GM19328 (cell line): ENCODE results near the gene ZRANB3.
"Not testable (repeated sequence)": the region's sequence is repeated elsewhere in the genome, so short reads cannot be mapped to it uniquely, and the experiment has no call there.

ENCODE experiments used
- ATAC-seq: cut with Tn5 transposase; IDR thresholded peaks from one replicate; pipeline ENCODE4 v1.9.1; 2021; ENCODE audit warnings: mild to moderate bottlenecking, moderate library complexity; ENCODE audit not compliant: unreplicated experiment

Gene ZRANB3

DNA sequence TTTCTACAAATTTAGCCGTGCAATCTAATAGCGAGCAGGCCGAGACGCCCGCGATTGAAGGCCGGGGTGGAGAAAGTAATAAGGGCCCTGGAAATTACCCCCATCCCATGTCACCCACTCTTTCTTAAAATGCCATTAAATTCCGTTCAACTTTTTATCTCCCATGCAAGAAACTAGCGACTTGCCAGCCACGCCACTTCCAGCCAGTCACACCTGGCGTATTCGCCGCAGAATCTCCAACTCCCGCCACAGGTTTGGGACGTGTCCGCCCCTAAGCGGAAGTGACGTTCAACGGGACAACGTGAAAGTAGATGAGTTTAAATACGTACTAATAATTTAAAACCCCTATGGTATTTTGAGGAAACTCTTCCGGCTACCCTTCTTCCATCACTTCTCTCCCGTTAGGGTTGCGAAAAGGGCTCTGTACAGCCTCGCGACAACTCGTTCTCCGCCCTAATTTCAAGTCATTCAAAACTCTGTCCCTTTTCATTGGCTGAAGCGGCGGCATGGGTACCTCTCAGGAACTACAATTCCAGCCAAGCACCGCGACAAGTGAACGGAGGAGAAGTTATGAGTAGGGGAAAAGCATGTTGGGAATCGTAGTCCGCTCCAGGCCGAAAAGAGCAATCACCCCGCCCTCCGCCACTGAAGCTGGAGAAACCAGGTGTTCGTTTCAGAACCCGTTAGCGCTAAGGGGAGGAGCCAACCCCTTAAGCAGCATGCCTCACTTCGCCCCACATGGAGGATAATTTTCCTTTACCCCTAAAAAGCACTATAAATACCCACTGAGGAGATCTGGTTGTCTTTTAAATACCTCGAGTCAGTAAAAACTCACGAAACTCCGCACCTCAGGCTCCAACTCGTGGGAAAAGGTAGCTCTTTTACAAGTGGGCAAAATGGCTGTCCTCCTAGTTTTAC lies at the start of gene ZRANB3:
TSS of gene ZRANB3 (minus strand) at position 906 of the 918 bp plus-strand sequence.
- ATAC-seq, result peak; percentile 63

DNA sequence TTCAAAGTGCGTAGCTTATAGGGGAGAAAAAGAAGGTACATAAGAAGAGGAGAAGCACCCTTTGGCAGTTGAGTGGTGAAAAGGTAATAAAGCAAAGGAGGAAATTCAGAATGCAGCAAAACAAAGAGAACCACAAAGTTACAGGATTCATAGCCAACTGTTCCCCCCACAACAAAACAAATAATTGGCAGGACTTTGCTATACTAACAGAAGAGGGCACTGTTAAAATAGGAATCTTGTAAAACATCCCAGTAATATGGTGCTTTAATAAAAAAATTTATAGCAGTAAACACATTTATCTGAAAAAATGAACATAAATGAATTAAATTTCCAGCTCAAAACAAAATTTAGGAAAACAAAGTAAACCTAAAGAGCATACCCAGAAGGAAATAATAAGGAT lies 42.6 kb upstream of the ZRANB3 start:
- ATAC-seq, result no peak

DNA sequence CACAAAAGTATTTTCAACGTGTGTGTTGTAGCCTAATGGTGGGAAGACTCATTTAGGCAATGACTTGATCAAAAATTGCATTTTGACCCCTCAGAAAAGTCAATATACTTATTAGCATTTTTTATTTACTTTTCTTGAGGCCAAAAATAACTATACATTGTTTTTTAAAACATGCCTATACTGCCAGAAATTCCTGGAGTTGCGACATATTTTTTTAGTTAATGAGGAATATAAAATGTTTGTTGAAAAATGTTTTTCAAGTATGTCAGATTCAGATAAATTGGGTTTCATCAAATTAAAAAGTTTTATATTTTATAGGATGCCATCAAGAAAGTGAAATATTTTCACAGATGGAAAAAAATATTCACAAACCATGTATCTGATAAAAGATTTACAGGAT lies 39.9 kb upstream of the ZRANB3 start:
- no peak for ATAC-seq

DNA sequence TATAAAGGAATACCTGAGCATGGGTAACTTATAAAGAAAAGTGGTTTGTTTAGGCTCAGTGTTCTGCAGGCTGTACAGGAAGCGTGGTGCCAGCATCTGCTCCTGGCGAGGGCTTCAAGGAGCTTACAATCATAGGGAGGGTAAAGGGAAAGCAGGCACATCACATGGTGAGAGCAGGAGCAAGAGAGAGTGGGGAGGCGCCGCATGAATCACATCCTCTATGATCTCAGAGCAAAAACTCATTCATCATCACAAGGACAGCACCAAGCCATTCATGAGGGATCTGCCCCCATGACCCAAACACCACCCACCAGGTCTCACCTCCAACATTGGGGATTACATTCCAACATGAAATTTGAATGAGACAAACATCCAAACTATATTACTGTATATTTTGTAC lies 32.8 kb upstream of the ZRANB3 start:
- no peak for ATAC-seq

DNA sequence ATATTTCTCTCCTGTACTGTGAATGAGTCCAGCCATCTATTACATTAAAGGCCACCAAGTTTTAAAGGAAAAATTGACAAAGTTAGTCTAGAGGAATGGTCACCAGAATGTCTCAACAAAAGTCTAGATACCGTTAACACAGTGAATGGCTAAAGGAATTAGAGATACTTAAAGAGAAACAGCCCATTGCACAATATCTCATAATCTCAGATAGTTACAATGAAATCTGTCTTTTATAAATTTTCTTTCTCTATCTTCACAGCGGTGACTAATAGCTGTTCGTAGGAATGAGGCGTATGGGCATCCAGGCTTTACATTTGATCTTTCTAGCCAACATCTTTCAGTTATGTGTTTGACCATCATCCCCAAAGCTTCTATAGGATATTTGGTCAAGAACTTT lies 30.9 kb upstream of the ZRANB3 start:
- no peak for ATAC-seq

DNA sequence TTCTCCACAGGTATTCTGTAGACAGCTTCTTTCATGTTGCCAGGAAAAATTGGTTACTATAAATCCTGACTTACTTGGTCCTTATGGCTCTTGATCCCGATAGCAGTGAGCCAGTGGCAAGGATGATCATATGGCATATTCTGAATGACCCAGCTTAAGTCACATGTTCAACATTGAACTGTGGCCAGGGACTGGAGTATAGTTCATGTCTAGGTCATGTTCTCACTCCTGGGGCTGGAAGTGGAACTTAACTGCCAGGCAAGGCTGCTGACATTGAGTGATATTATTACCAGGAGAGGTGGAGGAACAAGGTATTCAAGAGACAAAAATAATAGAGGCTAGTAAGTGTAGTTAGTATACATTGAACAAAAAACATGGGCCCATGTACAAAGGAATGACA lies 26.5 kb upstream of the ZRANB3 start:
- ATAC-seq, result no peak

DNA sequence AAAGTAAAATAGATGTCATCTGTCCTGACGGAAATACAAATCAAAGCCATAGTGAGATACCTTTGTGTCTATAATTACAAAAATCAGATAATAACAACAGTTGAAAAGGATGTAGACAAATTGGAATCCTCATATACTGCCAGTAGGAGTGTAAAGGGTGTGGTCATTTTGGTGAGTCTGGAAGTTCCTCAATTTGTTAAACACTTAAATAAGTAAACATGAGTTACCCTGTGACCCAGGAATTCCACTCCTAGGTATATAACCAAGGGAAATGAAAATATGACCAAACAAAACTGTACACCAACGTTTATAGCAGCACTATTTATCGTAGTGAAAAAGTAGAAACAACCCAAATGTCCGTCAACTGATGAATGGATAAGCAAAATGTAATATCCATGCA lies 24.3 kb upstream of the ZRANB3 start:
- ATAC-seq, result no peak

DNA sequence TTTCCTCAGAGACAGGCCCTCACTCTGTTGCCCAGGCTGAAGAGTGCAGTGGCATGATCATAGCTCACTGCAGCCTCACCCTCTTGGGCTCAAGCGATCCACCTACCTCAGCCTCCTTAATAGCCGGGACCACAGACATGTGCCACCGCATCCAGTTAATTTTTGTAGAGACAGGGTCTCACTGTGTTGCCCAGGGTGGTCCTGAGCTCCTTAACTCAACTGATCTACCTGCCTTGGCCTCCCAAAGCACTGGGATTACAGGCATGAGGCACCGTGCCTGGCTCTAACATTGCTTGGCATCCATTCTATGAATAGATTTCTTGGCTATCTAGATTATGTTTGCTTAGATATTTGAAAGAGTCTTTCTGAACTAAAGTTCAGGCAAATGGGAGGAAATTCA lies 21.9 kb upstream of the ZRANB3 start:
- ATAC-seq, result no peak

DNA sequence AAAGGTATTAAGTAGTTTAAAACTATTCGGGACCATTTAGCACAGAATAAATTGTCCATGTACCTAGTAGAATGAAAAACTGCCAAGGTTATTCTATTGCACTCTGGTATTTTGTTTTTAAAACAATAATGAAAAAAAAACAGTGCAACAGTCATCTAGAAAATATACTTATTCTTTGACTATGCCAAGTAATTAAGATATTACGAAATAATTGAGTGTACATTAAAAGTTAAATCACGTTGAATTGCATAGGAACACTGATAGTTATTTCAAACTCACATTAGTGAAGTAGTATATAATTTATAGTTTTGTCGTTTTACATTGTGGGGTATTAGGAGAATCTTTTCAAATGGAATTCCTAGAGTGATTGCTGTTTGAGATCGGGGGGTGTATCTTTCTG lies 20.3 kb upstream of the ZRANB3 start:
- ATAC-seq, result no peak

DNA sequence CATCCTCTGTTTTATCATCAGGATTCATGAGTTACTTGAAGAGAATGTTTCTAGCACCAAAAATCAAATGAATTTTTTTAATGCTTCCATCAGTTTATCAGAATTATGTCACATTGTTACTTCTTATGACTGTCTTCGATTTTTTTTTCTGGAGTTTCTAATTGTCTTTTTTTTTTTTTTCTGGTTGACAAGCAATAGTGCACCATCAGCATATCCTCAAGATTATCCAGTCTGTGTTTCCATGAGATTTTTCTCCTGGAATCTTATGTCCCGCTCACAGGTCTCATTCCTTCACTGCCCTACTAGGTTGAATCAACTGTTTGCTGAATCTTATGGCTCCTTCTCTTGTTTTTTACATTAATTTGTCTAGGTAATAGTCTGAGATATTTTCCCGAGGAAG lies 16.3 kb upstream of the ZRANB3 start:
- no peak for ATAC-seq

DNA sequence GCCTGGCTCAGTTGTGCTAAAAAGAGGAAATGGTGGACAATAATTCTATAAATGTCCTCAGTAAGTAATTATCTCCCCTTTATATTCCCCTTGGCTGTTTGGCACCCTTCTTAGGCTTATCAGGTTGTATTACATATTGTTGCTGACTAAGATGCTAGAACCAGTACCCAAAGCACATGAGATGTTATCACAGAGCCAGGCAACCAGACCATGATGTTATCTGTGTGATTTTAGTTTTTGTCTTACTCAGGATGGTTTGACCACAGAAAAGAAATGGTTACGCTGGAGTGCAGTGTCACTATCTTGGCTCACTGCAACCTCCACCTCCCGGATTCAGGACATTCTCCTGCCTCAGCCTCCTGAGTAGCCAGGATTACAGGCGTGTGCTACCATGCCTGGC lies 15.4 kb upstream of the ZRANB3 start:
- no peak for ATAC-seq

DNA sequence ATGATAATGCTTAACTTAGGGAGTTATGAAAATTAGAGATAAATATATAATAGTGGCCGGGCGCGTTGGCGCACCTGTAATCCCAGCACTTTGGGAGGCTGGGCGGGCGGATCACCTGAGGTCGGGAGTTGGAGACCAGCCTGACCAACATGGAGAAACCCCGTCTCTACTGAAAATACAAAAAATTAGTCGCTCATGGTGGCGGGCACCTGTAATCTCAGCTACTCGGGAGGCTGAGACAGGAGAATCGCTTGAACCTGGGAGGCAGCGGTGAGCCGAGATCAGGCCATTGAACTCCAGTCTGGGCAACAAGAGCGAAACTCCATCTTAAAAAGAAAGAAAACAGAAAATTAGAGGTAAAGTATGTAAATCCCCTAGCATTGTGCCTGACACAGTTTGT lies 2.5 kb upstream of the ZRANB3 start:
- not testable (repeated sequence) for ATAC-seq

DNA sequence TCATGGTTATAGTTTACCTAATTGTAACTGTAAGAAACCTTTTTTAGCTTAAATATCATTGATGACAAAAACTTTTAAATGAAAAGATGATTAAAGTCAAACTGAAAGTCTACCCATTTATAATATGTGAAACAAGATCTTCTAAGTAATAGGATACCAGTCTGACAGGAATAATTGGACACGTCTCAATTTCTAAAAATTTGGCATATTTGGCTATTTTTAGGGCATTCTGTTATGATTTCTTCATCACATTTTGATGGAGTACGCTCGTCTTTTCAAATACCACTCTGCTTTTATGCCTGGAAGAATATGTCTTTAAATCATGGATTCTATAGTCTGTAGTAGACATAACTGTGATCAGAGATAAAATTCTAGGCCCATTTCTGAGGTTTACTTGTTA lies 1.6 kb upstream of the ZRANB3 start:
- ATAC-seq, result no peak

DNA sequence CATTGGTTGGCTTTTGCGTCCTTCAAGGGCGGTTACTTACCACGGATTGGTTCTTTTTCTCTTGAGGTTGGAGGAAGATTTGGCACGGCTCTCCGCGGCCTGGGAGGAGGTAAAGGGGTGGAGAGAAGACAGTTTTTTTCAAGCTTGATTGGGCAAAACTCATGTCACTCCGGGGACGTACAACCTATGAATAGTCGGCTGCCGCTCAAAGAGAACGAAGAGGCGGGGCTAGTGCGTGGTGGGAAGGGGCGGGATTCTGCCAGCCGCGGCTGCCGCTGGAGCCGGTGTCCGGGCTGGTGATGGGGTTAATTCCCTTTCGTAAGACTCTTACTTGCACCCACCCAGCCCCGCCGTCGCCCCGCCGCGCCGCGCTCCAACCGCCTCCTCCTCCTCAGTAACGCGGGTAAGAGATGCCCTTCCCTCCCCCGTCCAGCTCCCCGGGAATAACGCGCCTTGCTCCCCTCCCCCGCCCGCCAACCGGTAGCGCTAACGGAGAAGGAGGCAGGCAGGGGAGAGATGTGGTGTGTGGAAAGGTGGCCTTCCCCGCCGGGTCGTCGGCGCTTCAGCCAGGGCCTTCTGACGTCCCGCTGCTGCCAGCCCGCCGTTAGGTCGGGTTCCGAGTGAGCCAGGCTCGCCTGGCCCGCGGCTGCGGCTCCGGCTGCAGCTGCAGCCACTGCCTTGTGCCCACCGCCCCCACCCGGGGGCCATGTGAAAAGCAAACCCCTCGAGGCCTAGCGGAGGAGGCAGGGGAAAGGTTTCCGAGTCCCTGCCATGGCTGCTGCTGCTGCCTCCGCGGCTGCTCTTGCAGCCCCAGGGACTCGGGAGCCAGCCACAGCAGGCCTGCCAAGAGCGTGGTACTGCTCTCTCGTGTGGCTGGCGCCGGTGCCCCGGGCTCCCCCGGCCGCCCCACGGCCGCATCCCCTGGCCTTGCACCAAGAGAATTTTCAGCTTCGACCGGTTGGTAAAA lies 496 bp upstream of the ZRANB3 start, which contains the start of gene R3HDM1:
TSS of gene R3HDM1 (plus strand) at position 254 of the 967 bp plus-strand sequence. CDS start 73,362 bp downstream, outside the sequence.
- ATAC-seq, result peak; percentile 74

DNA sequence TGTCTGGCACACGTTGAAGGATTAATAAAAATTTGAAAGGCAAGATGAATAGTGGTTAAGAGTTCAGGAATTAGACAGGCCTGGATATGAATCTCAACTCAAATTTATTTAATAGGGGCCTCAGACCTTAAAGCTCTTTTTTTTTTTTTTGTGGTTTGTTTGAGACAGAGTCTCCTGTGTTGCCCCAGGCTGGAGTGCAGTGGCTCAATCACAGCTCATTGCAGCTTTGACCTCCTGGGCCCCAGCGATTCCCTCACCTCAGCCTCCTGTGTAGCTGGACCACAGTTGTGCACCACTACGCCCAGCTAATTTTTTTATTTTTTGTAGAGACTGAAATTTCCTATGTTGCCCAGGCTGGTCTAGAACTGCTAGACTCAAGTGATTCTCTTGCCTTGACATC lies 3.0 kb downstream of the ZRANB3 start:
- ATAC-seq, result no peak

DNA sequence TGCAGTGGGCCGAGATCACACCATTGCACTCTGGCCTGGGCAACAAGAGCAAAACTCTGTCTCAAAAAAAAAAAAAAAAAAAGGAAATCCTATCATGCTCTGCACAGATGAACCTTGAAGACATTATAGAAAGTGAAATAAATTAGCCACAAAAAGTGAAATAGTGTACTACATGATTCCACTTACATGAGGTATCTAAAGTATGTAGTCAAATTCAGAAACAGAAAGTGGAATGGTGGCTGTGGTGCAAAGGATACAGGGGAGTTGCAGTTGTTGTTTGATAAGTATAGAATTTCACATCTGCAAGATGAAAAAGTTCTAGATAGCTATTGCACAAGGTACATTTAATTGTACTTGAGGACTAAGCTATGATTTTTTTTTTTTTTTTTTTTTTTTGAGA lies 5.2 kb downstream of the ZRANB3 start:
- no peak for ATAC-seq

DNA sequence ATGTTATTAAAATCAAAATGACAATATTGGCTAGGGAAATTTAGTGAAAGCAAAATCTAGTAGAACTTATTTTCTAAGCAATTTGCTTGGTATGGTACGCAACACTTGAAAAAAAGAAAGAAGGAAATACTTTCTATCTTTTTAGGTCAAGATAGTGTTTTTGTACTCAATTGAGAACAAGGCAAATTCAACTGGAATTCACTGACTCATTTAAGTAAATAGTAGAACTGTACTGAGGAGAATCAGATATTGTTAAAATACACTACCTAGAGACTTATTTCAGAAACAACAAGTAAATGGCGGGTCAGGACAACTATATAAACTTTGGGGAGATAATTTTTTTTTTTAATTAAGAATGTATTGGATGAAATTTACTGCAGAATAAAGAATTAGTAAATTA lies 18.9 kb downstream of the ZRANB3 start:
- no peak for ATAC-seq

DNA sequence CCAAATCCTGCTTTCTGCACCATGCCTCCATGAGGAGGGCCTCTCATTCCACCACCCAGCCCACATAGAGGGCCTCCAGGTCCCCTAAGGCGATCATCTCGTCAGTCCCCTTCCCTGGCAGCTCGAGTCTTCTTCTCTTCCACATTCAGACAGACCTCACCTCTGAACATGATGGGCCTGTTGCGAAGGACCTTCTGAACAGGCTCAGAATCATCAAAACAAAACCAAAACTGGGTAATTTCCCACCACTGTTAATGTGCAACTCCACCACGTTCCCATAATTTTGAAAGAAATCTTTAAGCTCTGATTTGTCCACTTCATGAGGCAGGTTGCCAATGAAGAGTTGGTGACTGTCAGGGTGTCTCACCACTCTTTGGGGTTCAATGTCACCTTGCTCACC lies 20.4 kb downstream of the ZRANB3 start:
- ATAC-seq, result no peak

DNA sequence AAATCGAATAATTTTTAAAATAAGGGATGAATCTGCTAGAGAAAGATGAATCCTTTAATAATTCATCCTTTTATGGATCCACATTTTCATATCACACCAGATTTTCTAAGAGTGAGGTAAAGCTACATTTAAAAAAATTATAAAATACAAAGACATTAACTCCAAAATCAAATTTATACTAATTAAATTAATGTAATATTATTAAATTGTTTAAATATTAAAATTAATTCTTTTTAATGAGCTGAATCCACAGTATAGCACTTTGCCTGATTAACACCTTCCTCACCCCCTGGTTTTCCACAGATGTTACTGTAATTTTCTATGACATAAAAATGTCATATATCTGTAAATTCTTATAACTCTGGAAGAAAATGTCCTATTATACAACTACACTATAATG lies 26.2 kb downstream of the ZRANB3 start:
- ATAC-seq, result no peak

DNA sequence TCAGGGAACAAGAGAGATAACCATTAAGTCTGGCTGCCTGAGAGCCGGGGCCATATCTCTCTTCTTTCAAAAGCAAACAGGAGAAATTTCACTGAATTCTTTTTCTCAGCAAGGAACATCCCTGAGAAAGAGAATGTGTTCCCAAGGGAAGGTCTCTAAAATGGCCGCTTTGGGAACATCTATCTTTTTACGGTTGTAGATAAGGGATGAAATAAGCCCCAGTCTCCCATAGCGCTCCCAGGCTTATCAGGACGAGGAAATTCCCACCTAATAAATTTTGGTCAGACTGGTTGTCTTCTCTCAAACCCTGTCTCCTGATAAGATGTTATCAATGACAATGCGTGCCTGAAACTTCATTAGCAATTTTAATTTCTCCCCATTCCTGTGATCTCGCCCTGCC lies 32.4 kb downstream of the ZRANB3 start:
- ATAC-seq, result not testable (repeated sequence)

DNA sequence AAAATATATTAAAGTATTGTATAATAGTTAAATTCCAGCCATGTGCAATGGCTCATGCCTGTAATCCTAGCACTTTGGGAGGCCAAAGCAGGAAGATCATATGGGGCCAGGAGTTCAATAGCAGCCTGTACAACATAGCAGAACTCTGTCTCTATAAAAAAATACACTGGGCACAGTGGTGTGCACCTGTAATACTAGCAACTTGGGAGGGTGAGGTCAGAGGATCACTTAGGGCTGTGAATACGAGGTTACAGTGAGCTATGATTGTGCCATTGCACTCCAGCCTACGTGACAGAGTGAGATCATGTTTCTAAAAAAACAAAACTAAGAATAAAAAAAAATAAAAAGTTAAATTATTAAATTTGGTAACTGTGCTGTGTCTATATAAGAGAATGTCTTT lies 36.1 kb downstream of the ZRANB3 start:
- no peak for ATAC-seq

DNA sequence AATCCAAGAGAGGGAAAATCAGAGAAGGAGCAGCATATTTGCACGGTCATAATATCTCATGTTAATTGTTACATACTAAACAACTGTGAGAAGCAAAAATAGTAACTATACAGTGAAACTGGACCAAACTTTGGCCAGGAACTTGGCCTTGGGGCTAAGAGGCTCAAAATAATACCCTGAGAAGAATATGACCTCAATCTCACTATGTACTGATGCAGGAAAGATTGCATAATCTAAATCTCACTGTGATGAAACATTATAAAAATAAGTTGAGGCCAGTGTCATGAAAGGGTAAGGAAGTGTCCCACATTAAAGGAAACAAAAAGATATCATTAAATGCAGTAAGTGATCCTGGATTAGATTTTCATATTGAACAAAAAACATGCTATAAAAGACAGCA lies 36.5 kb downstream of the ZRANB3 start:
- ATAC-seq, result no peak
